PC-9 (cell line): ENCODE measurements around the gene CHFR.

Experiments used
- EZH2 ChIP-seq: fragments of 200-600 bp; sonication (generic); IDR thresholded peaks from 2 replicates; pipeline ENCODE4 v1.8.0; 2017; ENCODE audit warnings: antibody characterized with exemption, low read depth
- TF ChIP-seq, protein P1 (sequence below): fragments of 200-600 bp; sonication (generic); conservative IDR thresholded peaks from 2 replicates; pipeline ENCODE4 v1.6.1; 2017; ENCODE audit warnings: mixed run types, antibody characterized with exemption, mild to moderate bottlenecking, moderate library complexity

DNA sequence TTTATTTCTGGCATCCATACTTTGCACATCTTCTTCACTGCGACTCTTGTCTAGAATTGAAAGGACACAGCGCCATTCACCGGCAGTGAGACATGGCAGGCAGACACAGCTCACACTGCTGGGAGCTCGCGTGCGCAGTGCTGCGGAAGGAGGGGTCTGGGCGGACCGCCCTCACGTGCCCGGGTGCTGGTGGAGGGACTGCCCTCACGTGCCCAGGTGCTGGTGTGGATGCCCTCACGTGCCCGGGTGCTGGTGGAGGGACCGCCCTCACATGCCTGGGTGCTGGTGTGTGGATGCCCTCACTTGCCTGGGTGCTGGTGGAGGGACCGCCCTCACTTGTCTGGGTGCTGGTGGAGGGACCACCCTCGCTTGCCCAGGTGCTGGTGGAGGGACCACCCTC, 30.8 kb downstream of the CHFR start:
- TF ChIP-seq, protein P1, sequence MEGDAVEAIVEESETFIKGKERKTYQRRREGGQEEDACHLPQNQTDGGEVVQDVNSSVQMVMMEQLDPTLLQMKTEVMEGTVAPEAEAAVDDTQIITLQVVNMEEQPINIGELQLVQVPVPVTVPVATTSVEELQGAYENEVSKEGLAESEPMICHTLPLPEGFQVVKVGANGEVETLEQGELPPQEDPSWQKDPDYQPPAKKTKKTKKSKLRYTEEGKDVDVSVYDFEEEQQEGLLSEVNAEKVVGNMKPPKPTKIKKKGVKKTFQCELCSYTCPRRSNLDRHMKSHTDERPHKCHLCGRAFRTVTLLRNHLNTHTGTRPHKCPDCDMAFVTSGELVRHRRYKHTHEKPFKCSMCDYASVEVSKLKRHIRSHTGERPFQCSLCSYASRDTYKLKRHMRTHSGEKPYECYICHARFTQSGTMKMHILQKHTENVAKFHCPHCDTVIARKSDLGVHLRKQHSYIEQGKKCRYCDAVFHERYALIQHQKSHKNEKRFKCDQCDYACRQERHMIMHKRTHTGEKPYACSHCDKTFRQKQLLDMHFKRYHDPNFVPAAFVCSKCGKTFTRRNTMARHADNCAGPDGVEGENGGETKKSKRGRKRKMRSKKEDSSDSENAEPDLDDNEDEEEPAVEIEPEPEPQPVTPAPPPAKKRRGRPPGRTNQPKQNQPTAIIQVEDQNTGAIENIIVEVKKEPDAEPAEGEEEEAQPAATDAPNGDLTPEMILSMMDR = no peak
- no peak for TF ChIP-seq EZH2
